IMR-90 (cell line): ENCODE data around the gene MMS19. TPM values are rescaled to one million over a fixed set of nuclear protein-coding genes. Genes with fewer than 3 reads are reported as not detected.

Experiments
- ATAC-seq: fragments of 200-7000 bp; cut with Tn5 transposase; 2 replicates; pipeline ENCODE4 v1.9.1; 2020; ENCODE audit warnings: low read depth, mild to moderate bottlenecking, moderate library complexity
- BruUV-seq: library from RNA; stranded (reverse); fragments of 400-500 nt; replicated peaks from 2 replicates; lab custom pipeline; 2021; lab: Mats Ljungman, UMichigan
- CTCF ChIA-PET: fragments of 300-600 bp; formaldehyde crosslinking; extraction: SDS; loops from one replicate; lab custom pipeline; 2021; ENCODE audit warnings: antibody characterized with exemption; lab: Yijun Ruan, JAX
- POLR2A ChIA-PET: fragments of 300-600 bp; sonication (Branson Sonifier 250); formaldehyde crosslinking; loops from one replicate; lab custom pipeline; 2022; ENCODE audit warnings: antibody characterized with exemption; ENCODE audit not compliant: unreplicated experiment; lab: Charles Lee
- DNase-seq: peaks from one replicate; pipeline ENCODE4 v3.0.0; 2013
- H2AFZ ChIP-seq: replicated peaks from 2 replicates; pipeline ENCODE3; 2013; ENCODE audit warnings: low read length, mild to moderate bottlenecking; ENCODE audit not compliant: poor library complexity
- H2AK5ac ChIP-seq: 2 replicates; pipeline ENCODE4 v1.6.1; 2013; ENCODE audit warnings: low read depth, low read length, inconsistent platforms
- H2AK9ac ChIP-seq: replicated peaks from 2 replicates; pipeline ENCODE3; 2013; ENCODE audit warnings: mild to moderate bottlenecking, low read depth, low read length, moderate library complexity; ENCODE audit not compliant: poor library complexity
- H2BK120ac ChIP-seq: 2 replicates; pipeline ENCODE4 v1.6.1; 2013; ENCODE audit warnings: low read depth, low read length, inconsistent platforms
- H2BK15ac ChIP-seq: 3 replicates; pipeline ENCODE4 v1.6.1; 2013; ENCODE audit warnings: low read depth, low read length, inconsistent platforms
- H2BK20ac ChIP-seq: 2 replicates; pipeline ENCODE4 v1.6.1; 2013; ENCODE audit warnings: low read depth, mild to moderate bottlenecking, inconsistent platforms, low read length, moderate library complexity
- H2BK5ac ChIP-seq: 2 replicates; pipeline ENCODE4 v1.6.1; 2013; ENCODE audit warnings: mild to moderate bottlenecking, low read depth, low read length, inconsistent platforms; ENCODE audit not compliant: poor library complexity, severe bottlenecking
- H3K14ac ChIP-seq: replicated peaks from 2 replicates; pipeline ENCODE4 v1.6.1; 2013; ENCODE audit warnings: low read depth, low read length, inconsistent platforms
- H3K18ac ChIP-seq: 2 replicates; pipeline ENCODE4 v1.6.1; 2013; ENCODE audit warnings: low read depth, low read length, control low read depth
- H3K23ac ChIP-seq: 2 replicates; pipeline ENCODE4 v1.6.1; 2013; ENCODE audit warnings: low read depth, low read length, inconsistent platforms
- H3K27ac ChIP-seq: 2 replicates; pipeline ENCODE4 v1.5.1; 2013; ENCODE audit warnings: mild to moderate bottlenecking, control low read depth, low read length; ENCODE audit not compliant: insufficient read depth
- H3K27me3 ChIP-seq: 2 replicates; pipeline ENCODE4 v1.6.1; 2013; ENCODE audit warnings: low read length; ENCODE audit not compliant: control insufficient read depth, insufficient read depth
- H3K36me3 ChIP-seq: 2 replicates; pipeline ENCODE4 v1.6.1; 2013; ENCODE audit warnings: low read length, mixed read lengths; ENCODE audit not compliant: control insufficient read depth, insufficient read depth
- H3K4ac ChIP-seq: 2 replicates; pipeline ENCODE4 v1.6.1; 2013; ENCODE audit warnings: low read depth, low read length, inconsistent platforms
- H3K4me1 ChIP-seq: 2 replicates; pipeline ENCODE4 v1.6.1; 2013; ENCODE audit warnings: low read length, mixed read lengths; ENCODE audit not compliant: control insufficient read depth, insufficient read depth
- H3K4me2 ChIP-seq: 2 replicates; pipeline ENCODE4 v1.6.1; 2013; ENCODE audit warnings: low read depth, mild to moderate bottlenecking, control low read depth, low read length, moderate library complexity
- H3K4me3 ChIP-seq: 2 replicates; pipeline ENCODE4 v1.5.1; 2013; ENCODE audit warnings: low read depth, mild to moderate bottlenecking, control low read depth, low read length, moderate library complexity; ENCODE audit not compliant: insufficient read depth
- H3K56ac ChIP-seq: 2 replicates; pipeline ENCODE4 v1.6.1; 2013; ENCODE audit warnings: low read length, inconsistent platforms; ENCODE audit not compliant: insufficient read depth; ENCODE audit errors: extremely low read depth
- H3K79me1 ChIP-seq, 2 experiments: 2 replicates each; pipeline ENCODE4 v1.6.1; 2013; ENCODE audit warnings: low read length in 2 of 2, inconsistent platforms in 1 of 2, low read depth in 1 of 2
- H3K9ac ChIP-seq: 2 replicates; pipeline ENCODE4 v1.6.1; 2013; ENCODE audit warnings: low read depth, low read length, control low read depth
- H3K9me1 ChIP-seq: 2 replicates; pipeline ENCODE4 v1.6.1; 2013; ENCODE audit warnings: low read length, inconsistent platforms; ENCODE audit not compliant: insufficient read depth
- H3K9me3 ChIP-seq: 2 replicates; pipeline ENCODE4 v1.6.1; 2013; ENCODE audit warnings: low read length; ENCODE audit not compliant: control insufficient read depth, insufficient read depth
- H4K20me1 ChIP-seq: 2 replicates; pipeline ENCODE4 v1.6.1; 2013; ENCODE audit warnings: low read length, inconsistent platforms; ENCODE audit not compliant: insufficient read depth
- H4K5ac ChIP-seq: 2 replicates; pipeline ENCODE4 v1.6.1; 2013; ENCODE audit warnings: mild to moderate bottlenecking, low read depth, low read length, control low read depth
- H4K8ac ChIP-seq, 2 experiments: 2 replicates each; pipeline ENCODE4 v1.6.1; 2013; ENCODE audit warnings: low read depth in 2 of 2, low read length in 2 of 2, control low read depth in 1 of 2, inconsistent platforms in 1 of 2
- H4K91ac ChIP-seq: 2 replicates; pipeline ENCODE4 v1.6.1; 2013; ENCODE audit warnings: low read depth, low read length, inconsistent platforms; ENCODE audit not compliant: insufficient read depth
- BHLHE40 ChIP-seq: fragments of 150-350 bp; IDR thresholded peaks from 2 replicates; pipeline ENCODE4 v1.6.1; 2016; ENCODE audit warnings: mild to moderate bottlenecking, low read depth, low read length
- CEBPB ChIP-seq: IDR thresholded peaks from 2 replicates; pipeline ENCODE4 v1.6.1; 2012; ENCODE audit warnings: low read depth, low read length, improper control_type of control experiment
- CHD1 ChIP-seq: IDR thresholded peaks from 2 replicates; pipeline ENCODE4 v1.6.1; 2012; ENCODE audit warnings: low read depth, low read length, improper control_type of control experiment
- MAFK ChIP-seq: IDR thresholded peaks from 2 replicates; pipeline ENCODE4 v1.6.1; 2012; ENCODE audit warnings: low read depth, low read length, improper control_type of control experiment
- MAZ ChIP-seq: IDR thresholded peaks from 2 replicates; pipeline ENCODE4 v1.6.1; 2012; ENCODE audit warnings: low read depth, mild to moderate bottlenecking, low read length, improper control_type of control experiment, moderate library complexity, borderline replicate concordance
- MXI1 ChIP-seq: IDR thresholded peaks from 2 replicates; pipeline ENCODE4 v1.6.1; 2012; ENCODE audit warnings: low read depth, mild to moderate bottlenecking, low read length, moderate library complexity, borderline replicate concordance
- NFE2L2 ChIP-seq: fragments of 150-350 bp; IDR thresholded peaks from 2 replicates; pipeline ENCODE4 v1.6.1; 2016; ENCODE audit warnings: low read depth, mild to moderate bottlenecking, low read length
- RAD21 ChIP-seq: IDR thresholded peaks from 2 replicates; pipeline ENCODE4 v1.6.1; 2012; ENCODE audit warnings: low read length, improper control_type of control experiment
- SMC3 ChIP-seq: fragments of 150-350 bp; IDR thresholded peaks from 2 replicates; pipeline ENCODE4 v1.6.1; 2016; ENCODE audit warnings: low read depth, mild to moderate bottlenecking, antibody characterized with exemption, low read length, moderate library complexity
- WGBS, 2 experiments: methylation state at CpG; one replicate each; pipeline versions ENCODE4 v1.1.5 to v1.1.7; 2013; ENCODE audit warnings: missing lambda C conversion rate in 2 of 2; ENCODE audit not compliant: insufficient read length in 1 of 2; ENCODE audit errors: extremely low coverage in 2 of 2; 5-methylcytosine and 5-hydroxymethylcytosine counted together
- dilution Hi-C: fragments of 300-500 bp; cut with HindIII; formaldehyde crosslinking; loops from one replicate; pipeline ENCODE4 v1.14.3; 2018; ENCODE audit warnings: low sequenced_read_pairs; ENCODE audit not compliant: unreplicated experiment
- in situ Hi-C: fragments of 300-500 bp; cut with MboI; formaldehyde crosslinking; loops from 3 replicates; pipeline ENCODE4 v1.14.3; 2019; ENCODE audit warnings: low sequenced_read_pairs, inconsistent platforms, mixed read lengths
- intact Hi-C: fragments of 100-400 bp; cut with micrococcal nuclease; formaldehyde crosslinking; loops from 2 replicates; pipeline ENCODE4 v1.10.0; 2022
- polyA plus RNA-seq, 3 experiments: library from polyadenylated mRNA; depleted of rRNA; stranded (reverse); fragments of >200 nt; gene quantifications; 2 replicates each; pipeline ENCODE4 v1.2.3, GENCODE V29; 2012; ENCODE audit warnings: low replicate concordance in 1 of 3
- total RNA-seq: library from RNA; depleted of rRNA; stranded (reverse); fragments of >200 nt; gene quantifications from 2 replicates; pipeline ENCODE4 v1.2.3, GENCODE V29; 2012
- TF ChIP-seq, protein P1 (sequence below): fragments of 150-350 bp; IDR thresholded peaks from 2 replicates; pipeline ENCODE4 v1.6.1; 2016; ENCODE audit warnings: low read depth, mild to moderate bottlenecking, low read length, moderate library complexity, borderline replicate concordance

Gene MMS19
- total and polyA plus RNA-seq, 2 of the 4 experiments (the other 2 are of a cell fraction), result 70.1 to 72.7 TPM

DNA sequence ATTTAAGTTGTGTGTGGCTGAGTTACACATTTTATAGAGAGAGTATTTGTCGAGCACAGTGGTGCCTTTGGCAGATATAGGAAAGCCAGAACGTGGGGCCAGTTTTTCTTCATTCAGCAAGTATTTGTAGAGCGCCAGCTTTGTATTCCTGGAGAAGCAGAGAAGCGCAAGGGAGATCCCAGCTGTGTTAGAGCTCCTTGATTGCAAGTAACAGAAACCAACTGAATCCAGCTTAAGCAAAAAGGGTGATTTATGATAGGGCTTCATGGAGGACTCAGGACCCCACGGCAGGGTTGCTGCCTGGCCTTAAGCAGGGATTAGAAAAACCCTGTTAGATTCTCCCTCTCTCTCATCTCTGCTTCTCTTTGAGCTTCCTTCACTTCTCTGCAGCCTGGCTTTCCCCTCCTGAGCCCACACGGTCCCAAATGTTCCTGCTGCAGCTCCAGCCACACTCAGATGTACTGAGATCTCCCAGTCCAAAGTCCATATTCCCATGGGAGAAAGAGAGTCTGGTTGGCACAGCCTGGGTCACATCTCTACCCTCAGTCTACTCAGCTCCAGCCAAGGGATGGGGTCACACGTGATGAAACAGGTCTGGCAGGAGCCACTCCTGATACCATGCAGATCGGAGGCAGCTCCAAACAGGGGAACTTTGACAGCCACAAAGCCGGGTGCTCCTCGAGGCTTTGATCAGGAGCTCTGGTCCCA, 17.2 kb upstream of the MMS19 start:
- 86% methylated on average over 8 of the region's 10 CpGs; no CpG with 5 or more reads in 1 of the 2 experiments for WGBS, 2 experiments
- H3K23ac ChIP-seq, result no peak overlapping the region
- peaks cover 79% of the 10 kb centered on the region for H4K20me1 ChIP-seq

More for the DNA sequence above, 17.2 kb upstream of the MMS19 start:
- Histone ChIP-seq H3K4ac (no peak overlapping the region), H2BK120ac (no peak overlapping the region), H2BK15ac (no peak overlapping the region), H3K9ac (no peak overlapping the region), H4K5ac (no peak overlapping the region), H2AFZ (no peak overlapping the region), H2BK5ac (no peak overlapping the region), H3K27me3 (no peaks in the 10 kb centered on the region), H4K8ac (no peak overlapping the region), H4K91ac (no peak overlapping the region), H3K18ac (no peak overlapping the region), H3K9me1 (peaks cover 18% of the 10 kb centered on the region; the same call in 1 of the 2 replicates), H3K27ac (no peak overlapping the region), H3K4me1 (peaks cover 17% of the 10 kb centered on the region), H3K56ac (no peak overlapping the region), H3K4me2 (no peak overlapping the region), H2BK20ac (no peak overlapping the region), H3K14ac (no peak overlapping the region), H3K4me3 (no peak overlapping the region), H3K9me3 (no peaks in the 10 kb centered on the region), H3K79me1 (peaks cover 37 to 82% of the 10 kb centered on the region in 2 experiments), H2AK5ac (no peak overlapping the region), H3K36me3 (no peaks in the 10 kb centered on the region), H2AK9ac (no peak overlapping the region)
- ChIA-PET POLR2A (no interaction called here), CTCF (no interaction called here)
- dilution Hi-C loops, result no loop called here
- BruUV-seq, result no TSS peak
- intact Hi-C loops, result no loop called here
- in situ Hi-C loops, result no loop called here
- ATAC-seq, result no peak
- TF ChIP-seq CEBPB (no peak), MAZ (no peak), SMC3 (no peak), RAD21 (no peak), BHLHE40 (no peak), MXI1 (no peak), NFE2L2 (no peak), CHD1 (no peak), MAFK (no peak)
- TF ChIP-seq, protein P1, sequence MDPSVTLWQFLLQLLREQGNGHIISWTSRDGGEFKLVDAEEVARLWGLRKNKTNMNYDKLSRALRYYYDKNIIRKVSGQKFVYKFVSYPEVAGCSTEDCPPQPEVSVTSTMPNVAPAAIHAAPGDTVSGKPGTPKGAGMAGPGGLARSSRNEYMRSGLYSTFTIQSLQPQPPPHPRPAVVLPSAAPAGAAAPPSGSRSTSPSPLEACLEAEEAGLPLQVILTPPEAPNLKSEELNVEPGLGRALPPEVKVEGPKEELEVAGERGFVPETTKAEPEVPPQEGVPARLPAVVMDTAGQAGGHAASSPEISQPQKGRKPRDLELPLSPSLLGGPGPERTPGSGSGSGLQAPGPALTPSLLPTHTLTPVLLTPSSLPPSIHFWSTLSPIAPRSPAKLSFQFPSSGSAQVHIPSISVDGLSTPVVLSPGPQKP, result no peak
- no peak for DNase-seq
